ENCODE results near the gene COQ10B. TPM values are rescaled to one million over a fixed set of nuclear protein-coding genes. Genes with fewer than 3 reads are reported as not detected.

COQ10B gene
- total and polyA plus RNA-seq, 2 donors (not counting 3 experiments of a cell fraction or from before 2014, with no cell fraction given): 2.4 to 15.1 TPM

DNA sequence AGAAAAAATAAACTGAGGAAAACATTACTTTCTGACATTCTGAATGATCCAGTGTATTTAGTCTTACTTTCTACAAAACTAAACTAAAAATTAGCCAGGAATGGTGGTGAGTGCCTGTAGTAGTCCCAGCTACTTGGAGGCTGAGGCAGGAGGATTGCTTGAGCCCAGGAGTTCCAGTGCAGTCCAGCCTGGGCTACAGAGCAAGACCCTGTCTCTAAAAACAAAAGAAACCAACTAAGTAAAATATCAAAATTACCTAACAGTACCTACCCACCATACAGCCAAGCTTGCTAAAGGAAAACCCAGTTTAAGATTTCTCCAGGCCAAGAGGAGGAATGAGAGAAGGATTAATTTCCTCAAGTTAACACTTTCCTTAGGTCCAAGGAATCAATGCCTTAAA is 43.3 kb downstream of the COQ10B start:
- CTCF ChIA-PET: interaction anchor here (0.7 kb wide), 1 partner anchor 8 kb away, joined by 3 read pairs; no protein-coding TSS in a partner anchor
- Histone ChIP-seq H4K20me1 (replicated peaks; ENCODE audit: control insufficient read depth, extremely low read depth, insufficient read depth, low read length) (peaks cover 2% of the 10 kb centered on the region), H3K4me1 (ENCODE audit: control insufficient read depth, extremely low read depth, insufficient read depth, low read length) (peaks cover 38% of the 10 kb centered on the region), H3K27me3 (ENCODE audit: control insufficient read depth in 2 of 2, insufficient read depth in 2 of 2, low read length in 2 of 2) (no peaks in the 10 kb centered on the region), H3K79me2 (ENCODE audit: control insufficient read depth, insufficient read depth, low read length) (peaks cover 71% of the 10 kb centered on the region), H3K9ac (replicated peaks; ENCODE audit: extremely low read depth, insufficient read depth, low read length) (no peak overlapping the region), H3K9me1 (replicated peaks; ENCODE audit: control insufficient read depth, extremely low read depth, insufficient read depth, low read length) (no peaks in the 10 kb centered on the region), H3K4me2 (ENCODE audit: insufficient read depth, low read length) (peak overlapping the region; percentile 99), H2AFZ (ENCODE audit: low read depth, low read length) (no peak overlapping the region), H3K36me3 (ENCODE audit: control insufficient read depth in 2 of 2, extremely low read depth in 1 of 2, insufficient read depth in 2 of 2, low read length in 2 of 2) (peaks cover 8 to 24% of the 10 kb centered on the region in 2 experiments), H3K4me3 (replicated peaks in 1 of 3; ENCODE audit: insufficient read depth in 1 of 3, low read depth in 1 of 3, low read length in 3 of 3) (no peak overlapping the region), H3K27ac (ENCODE audit: insufficient read depth, low read depth, low read length) (no peak overlapping the region), H3K9me3 (replicated peaks; ENCODE audit: control insufficient read depth, insufficient read depth, low read length) (no peaks in the 10 kb centered on the region)
- no peak for FAIRE-seq
- intact Hi-C loops (cut with micrococcal nuclease) (loop anchor here (5.0 kb wide), 1 partner anchor 801 kb away; no protein-coding TSS in a partner anchor), dilution Hi-C loops (cut with MboI; ENCODE audit: extremely low pct_ligation_motif_present, low sequenced_read_pairs) (no loop called here)
- BruUV-seq (replicated peaks): no TSS peak
- DNase-seq (ENCODE audit: low read depth, low spot score): no peak
- POLR2A ChIA-PET: interaction anchor here (1.0 kb wide), 1 partner anchor 44 kb away, joined by 4 read pairs; the partner anchor contains the start of gene COQ10B
- no peak for TF ChIP-seq MYC (IDR thresholded peaks at IDR 0.05; ENCODE audit: low read depth, low read length)
- no peak for TF ChIP-seq JUN (IDR thresholded peaks at IDR 0.05; ENCODE audit: borderline replicate concordance, insufficient read depth, insufficient read length, low read depth)

GRCh38 chr2:197497326-197497725 is 44.0 kb downstream of the COQ10B start:
- peaks cover 2% of the 10 kb centered on the region for H4K20me1 ChIP-seq (replicated peaks; ENCODE audit: control insufficient read depth, extremely low read depth, insufficient read depth, low read length)
- no peaks in the 10 kb centered on the region for H3K27me3 ChIP-seq (ENCODE audit: control insufficient read depth in 2 of 2, insufficient read depth in 2 of 2, low read length in 2 of 2)
- intact Hi-C loops (cut with micrococcal nuclease): loop anchor here (5.0 kb wide), 1 partner anchor 800 kb away; no protein-coding TSS in a partner anchor
- H3K4me3 ChIP-seq (replicated peaks in 1 of 3; ENCODE audit: insufficient read depth in 1 of 3, low read depth in 1 of 3, low read length in 3 of 3): peak overlapping the region in 1 of 3 experiments; percentile 84
- CTCF ChIA-PET: no interaction called here
- dilution Hi-C loops (cut with MboI; ENCODE audit: extremely low pct_ligation_motif_present, low sequenced_read_pairs): no loop called here
- no peaks in the 10 kb centered on the region for H3K9me1 ChIP-seq (replicated peaks; ENCODE audit: control insufficient read depth, extremely low read depth, insufficient read depth, low read length)
- H3K9me3 ChIP-seq (replicated peaks; ENCODE audit: control insufficient read depth, insufficient read depth, low read length): no peaks in the 10 kb centered on the region
- H3K4me1 ChIP-seq (ENCODE audit: control insufficient read depth, extremely low read depth, insufficient read depth, low read length): peaks cover 44% of the 10 kb centered on the region
- POLR2A ChIA-PET: interaction anchor here (1.0 kb wide), 1 partner anchor 44 kb away, joined by 4 read pairs; the partner anchor contains the start of gene COQ10B
- H3K36me3 ChIP-seq (ENCODE audit: control insufficient read depth in 2 of 2, extremely low read depth in 1 of 2, insufficient read depth in 2 of 2, low read length in 2 of 2): peaks cover 5 to 24% of the 10 kb centered on the region in 2 experiments
- DNase-seq (ENCODE audit: low read depth, low spot score): no peak
- peak overlapping the region; percentile 99 for H3K4me2 ChIP-seq (ENCODE audit: insufficient read depth, low read length)
- TF ChIP-seq POLR2A (IDR thresholded peaks at IDR 0.05; ENCODE audit: low read depth, low read length) (no peak), FOS (IDR thresholded peaks at IDR 0.05; ENCODE audit: borderline replicate concordance, insufficient read depth, low read length) (no peak), POLR2AphosphoS5 (IDR thresholded peaks at IDR 0.05; ENCODE audit: insufficient read depth, low read depth, low read length) (no peak), MYC (IDR thresholded peaks at IDR 0.05; ENCODE audit: low read depth, low read length) (no peak), GATA2 (IDR thresholded peaks at IDR 0.05; ENCODE audit: insufficient read depth, insufficient read length, low read depth, low read length) (no peak), EZH2 (IDR thresholded peaks at IDR 0.05; ENCODE audit: borderline replicate concordance, low read depth, low read length, severe bottlenecking) (no peak), CTCF (IDR thresholded peaks at IDR 0.05; ENCODE audit: extremely low read depth in 1 of 2, insufficient read depth in 1 of 2, low read depth in 1 of 2, low read length in 2 of 2) (no peak)
- H3K27ac ChIP-seq (ENCODE audit: insufficient read depth, low read depth, low read length): no peak overlapping the region
- H2AFZ ChIP-seq (ENCODE audit: low read depth, low read length): no peak overlapping the region
- no TSS peak for BruUV-seq (replicated peaks)
- H3K9ac ChIP-seq (replicated peaks; ENCODE audit: extremely low read depth, insufficient read depth, low read length): no peak overlapping the region
- no peak for FAIRE-seq
- H3K79me2 ChIP-seq (ENCODE audit: control insufficient read depth, insufficient read depth, low read length): peaks cover 77% of the 10 kb centered on the region

Measured in endothelial cell of umbilical vein (primary cell).